Measurements from ENCODE around the gene RBMY1J.
"Not testable (repeated sequence)": the region's sequence is repeated elsewhere in the genome, so short reads cannot be mapped to it uniquely, and the experiment has no call there.

Gene RBMY1J

GRCh38 chrY:22403110-22403509, at the start of gene RBMY1J:
Gene RBMY1J, plus strand, starts transcription at chrY:22403410. Its CDS starts 2,038 bp downstream, at chrY:22405448.
- H3K27ac Mint-ChIP-seq; H3K36me3 Mint-ChIP-seq; H3K4me1 Mint-ChIP-seq (ENCODE audit: low read depth): not testable (repeated sequence)

GRCh38 chrY:22367416-22367815, 35.8 kb upstream of the RBMY1J start:
- Mint-ChIP-seq H3K27me3 (no peaks in the 10 kb centered on the region), H3K36me3 (no peaks in the 10 kb centered on the region), H3K4me1 (ENCODE audit: low read depth) (no peaks in the 10 kb centered on the region), H3K27ac (no peak overlapping the region), H3K9me3 (ENCODE audit: low read depth) (no peaks in the 10 kb centered on the region), H3K4me3 (no peak overlapping the region)

More at GRCh38 chrY:22403110-22403509, at the start of gene RBMY1J:
- not testable (repeated sequence) for H3K9me3 Mint-ChIP-seq (ENCODE audit: low read depth); H3K4me3 Mint-ChIP-seq; H3K27me3 Mint-ChIP-seq

- Mint-ChIP-seq H3K4me1 (ENCODE audit: low read depth) (no peaks in the 10 kb centered on the region), H3K27ac (no peak overlapping the region), H3K9me3 (ENCODE audit: low read depth) (no peaks in the 10 kb centered on the region), H3K27me3 (no peaks in the 10 kb centered on the region), H3K36me3 (no peaks in the 10 kb centered on the region), H3K4me3 (no peak overlapping the region)
These were observed 32.6 kb upstream of the RBMY1J start for GRCh38 chrY:22370623-22371022.

- no peak overlapping the region for H3K4me3 Mint-ChIP-seq
- no peaks in the 10 kb centered on the region for H3K36me3 Mint-ChIP-seq
- H3K27ac Mint-ChIP-seq = no peak overlapping the region
- H3K27me3 Mint-ChIP-seq = no peaks in the 10 kb centered on the region
- no peaks in the 10 kb centered on the region for H3K4me1 Mint-ChIP-seq (ENCODE audit: low read depth)
- H3K9me3 Mint-ChIP-seq (ENCODE audit: low read depth) = no peaks in the 10 kb centered on the region
These were observed 29.7 kb upstream of the RBMY1J start for GRCh38 chrY:22373494-22373893.

DNA sequence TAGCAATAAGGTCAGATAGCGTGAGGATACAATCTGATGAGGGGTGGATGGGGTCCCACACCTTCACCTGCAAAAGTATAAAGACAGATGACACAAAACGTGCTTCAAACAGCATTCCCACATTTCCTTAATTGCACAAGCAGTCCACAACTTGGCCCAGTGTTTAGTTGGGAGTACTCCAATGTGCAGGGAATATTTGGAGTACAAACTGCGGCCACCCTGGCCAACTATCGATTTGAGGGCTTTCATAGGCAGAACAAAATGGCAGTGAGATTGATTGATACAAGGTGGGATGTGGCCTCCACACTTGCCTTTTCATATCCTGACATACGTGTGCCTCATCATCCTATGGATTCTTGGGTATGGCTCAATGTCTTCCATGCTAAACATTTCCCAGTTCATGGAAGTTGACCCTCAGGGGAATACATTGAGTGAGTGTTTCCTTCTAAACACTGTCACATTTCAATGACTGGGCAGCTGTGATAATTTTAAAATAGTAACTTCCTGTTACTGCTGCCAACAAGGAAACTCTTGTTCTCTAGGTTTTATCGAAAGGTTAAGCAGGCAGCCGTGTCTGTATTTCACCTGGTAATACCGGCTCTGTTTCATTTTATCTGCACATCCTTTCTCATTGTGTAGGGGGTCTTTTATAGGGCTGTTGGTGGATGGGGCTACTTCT, 41.6 kb downstream of the RBMY1J start:
- H3K4me1 Mint-ChIP-seq (ENCODE audit: low read depth); H3K27me3 Mint-ChIP-seq; H3K4me3 Mint-ChIP-seq; H3K27ac Mint-ChIP-seq; H3K9me3 Mint-ChIP-seq (ENCODE audit: low read depth); H3K36me3 Mint-ChIP-seq: not testable (repeated sequence)

DNA sequence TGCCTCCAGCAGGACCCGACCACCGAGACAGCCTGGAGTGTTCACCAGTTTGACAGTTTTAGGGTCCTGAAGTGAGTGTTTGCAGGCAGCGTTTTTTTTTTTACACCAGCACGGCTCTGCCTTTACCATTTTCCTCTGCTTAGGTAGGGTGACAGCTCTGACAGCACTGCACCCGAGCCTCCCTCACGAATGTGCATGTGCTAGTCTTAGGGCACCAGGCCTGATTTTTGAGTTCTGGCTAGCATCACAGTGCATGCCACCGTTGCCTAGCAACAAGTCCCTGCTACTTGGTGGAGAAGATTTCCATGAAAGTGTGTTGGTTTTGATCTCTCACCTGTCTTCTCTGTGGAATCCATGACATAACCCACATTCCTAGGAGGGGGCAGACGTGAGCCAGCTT, 52.3 kb downstream of the RBMY1J start:
- not testable (repeated sequence) for H3K27me3 Mint-ChIP-seq, H3K4me3 Mint-ChIP-seq, H3K36me3 Mint-ChIP-seq

DNA sequence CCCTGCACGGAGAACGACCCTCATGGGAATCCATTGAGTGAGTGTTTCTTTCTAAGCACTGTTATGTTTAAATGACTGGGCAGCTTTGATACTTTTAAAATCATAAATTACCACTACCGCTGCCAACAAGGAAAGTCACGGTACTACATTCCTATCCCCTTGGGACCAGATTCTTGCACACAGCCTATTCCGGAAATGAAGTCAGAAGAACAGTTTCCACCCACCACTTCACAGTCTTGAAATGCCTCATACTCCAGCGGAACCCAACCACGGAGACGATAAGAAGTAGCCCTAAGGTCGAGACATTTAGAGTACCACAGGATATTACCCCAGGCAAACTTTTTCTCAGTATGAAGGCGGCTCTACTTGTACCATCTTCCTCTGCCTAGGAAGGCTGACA, 58.8 kb downstream of the RBMY1J start:
- not testable (repeated sequence) for H3K4me3 Mint-ChIP-seq; H3K4me1 Mint-ChIP-seq (ENCODE audit: low read depth); H3K27ac Mint-ChIP-seq; H3K36me3 Mint-ChIP-seq; H3K9me3 Mint-ChIP-seq (ENCODE audit: low read depth); H3K27me3 Mint-ChIP-seq

More for the DNA sequence above, 52.3 kb downstream of the RBMY1J start:
- not testable (repeated sequence) for H3K4me1 Mint-ChIP-seq (ENCODE audit: low read depth); H3K27ac Mint-ChIP-seq; H3K9me3 Mint-ChIP-seq (ENCODE audit: low read depth)
